Endothelial cell of umbilical vein (primary cell): Measurements from ENCODE around the gene ZDHHC3.

Experiments
- EZH2 ChIP-seq: IDR thresholded peaks from 2 replicates; pipeline ENCODE4 v1.6.1; 2012; ENCODE audit warnings: borderline replicate concordance, low read depth, mild to moderate bottlenecking, moderate library complexity, low read length, inconsistent platforms; ENCODE audit not compliant: severe bottlenecking
- POLR2A ChIP-seq: IDR thresholded peaks from 2 replicates; pipeline ENCODE4 v1.6.1; 2012; ENCODE audit warnings: low read depth, mild to moderate bottlenecking, control low read depth, low read length

GRCh38 chr3:44930911-44931310 lies 45.1 kb downstream of the ZDHHC3 start:
- TF ChIP-seq EZH2 (no peak), POLR2A (no peak)
